K562 (cell line): ENCODE measurements around the gene VRK1. TPM values are rescaled to one million over a fixed set of nuclear protein-coding genes. Genes with fewer than 3 reads are reported as not detected.

Experiments
- ATAC-seq: fragments of 200-7000 bp; cut with Tn5 transposase; 3 replicates; pipeline ENCODE4 v1.9.1; 2020; ENCODE audit warnings: moderate library complexity
- BruUV-seq: library from RNA; stranded (reverse); fragments of 400-500 nt; replicated peaks from 2 replicates; lab custom pipeline; 2021; lab: Mats Ljungman, UMichigan
- CTCF ChIA-PET: fragments of 300-600 bp; formaldehyde crosslinking; extraction: SDS; loops from one replicate; lab custom pipeline; 2021; ENCODE audit warnings: low intra/inter-chr PET ratio; lab: Yijun Ruan, JAX
- POLR2A ChIA-PET: fragments of 300-600, 350-650 bp; sonication (Branson Sonifier 250); formaldehyde crosslinking; extraction: SDS; loops from one replicate; lab custom pipeline; 2021; ENCODE audit warnings: antibody characterized with exemption, inconsistent platforms; lab: Yijun Ruan, JAX
- DNase-seq, 4 experiments: peaks; one replicate each; pipeline versions ENCODE4 v3.0.0 to v3.0.0-alpha.2; 2011 to 2018; ENCODE audit warnings: low spot score in 3 of 4, mixed read lengths in 3 of 4; ENCODE audit errors: extremely low read depth in 1 of 4
- FAIRE-seq: peaks from 2 replicates; lab custom pipeline; 2011; peaks lifted over from hg19 to GRCh38; lab: Jason Lieb, UNC
- H2AFZ ChIP-seq: 2 replicates; pipeline ENCODE4 v1.6.0; 2011; ENCODE audit warnings: low read depth, low read length, control low read depth, inconsistent platforms
- H3K27ac ChIP-seq: fragments of 200-600 bp; 3 replicates; pipeline ENCODE4 v1.8.0; 2011; ENCODE audit warnings: low read depth, mild to moderate bottlenecking, control low read depth, inconsistent platforms, low read length, moderate library complexity, mixed read lengths; ENCODE audit errors: extremely low read depth
- H3K27me3 ChIP-seq, 2 experiments: fragments of 300-600 bp in 1 of 2; 2 replicates in 1 of 2; 3 replicates in 1 of 2; pipeline versions ENCODE4 v1.6.0 to v1.8.0; 2011; ENCODE audit warnings: inconsistent platforms in 2 of 2, low read length in 2 of 2, mild to moderate bottlenecking in 1 of 2, mixed read lengths in 1 of 2, moderate library complexity in 1 of 2; ENCODE audit not compliant: control insufficient read depth in 2 of 2, insufficient read depth in 2 of 2
- H3K36me3 ChIP-seq: fragments of 300-600 bp; 3 replicates; pipeline ENCODE4 v1.8.0; 2011; ENCODE audit warnings: mild to moderate bottlenecking, low read length, inconsistent platforms; ENCODE audit not compliant: control insufficient read depth, insufficient read depth
- H3K4me1 ChIP-seq, 2 experiments: fragments of 200-600 bp in 1 of 2; replicated peaks in 1 of 2; 2 replicates in 1 of 2; 3 replicates in 1 of 2; pipeline versions ENCODE4 v1.5.1 to v1.8.0; 2011; ENCODE audit warnings: inconsistent platforms in 2 of 2, low read length in 2 of 2, mild to moderate bottlenecking in 1 of 2, mixed read lengths in 1 of 2, moderate library complexity in 1 of 2; ENCODE audit not compliant: control insufficient read depth in 2 of 2, insufficient read depth in 2 of 2
- H3K4me2 ChIP-seq: 2 replicates; pipeline ENCODE4 v1.6.1; 2011; ENCODE audit warnings: low read length, control low read depth, inconsistent platforms, mixed read lengths; ENCODE audit not compliant: insufficient read depth
- H3K4me3 ChIP-seq: fragments of 200-600 bp; sonication (generic), shearing (Covaris generic); 2 replicates; pipeline ENCODE4 v1.5.1; 2016; ENCODE audit warnings: control low read depth, inconsistent platforms
- H3K79me2 ChIP-seq: fragments of 200-600 bp; 3 replicates; pipeline ENCODE4 v1.8.0; 2011; ENCODE audit warnings: low read length, inconsistent platforms; ENCODE audit not compliant: control insufficient read depth, insufficient read depth
- H3K9ac ChIP-seq, 2 experiments: 2 replicates each; pipeline versions ENCODE4 v1.6.0 to v1.6.1; 2011; ENCODE audit warnings: low read depth in 2 of 2, low read length in 2 of 2, control low read depth in 1 of 2, inconsistent platforms in 1 of 2, mild to moderate bottlenecking in 1 of 2, mixed read lengths in 1 of 2; ENCODE audit not compliant: insufficient read depth in 1 of 2
- H3K9me1 ChIP-seq: one replicate; pipeline ENCODE4 v1.6.0; 2011; ENCODE audit warnings: inconsistent platforms, mild to moderate bottlenecking, low read length, moderate library complexity; ENCODE audit not compliant: control insufficient read depth, insufficient read depth
- H3K9me3 ChIP-seq: replicated peaks from 2 replicates; pipeline ENCODE4 v1.5.1; 2011; ENCODE audit warnings: low read depth, low read length, inconsistent platforms; ENCODE audit not compliant: control insufficient read depth, insufficient read depth
- H4K20me1 ChIP-seq: replicated peaks from 2 replicates; pipeline ENCODE4 v1.6.1; 2011; ENCODE audit warnings: low read length, inconsistent platforms, mixed read lengths; ENCODE audit not compliant: control insufficient read depth, insufficient read depth
- ETS1 ChIP-seq: conservative IDR thresholded peaks from 2 replicates; pipeline ENCODE4 v1.6.1; 2011; ENCODE audit warnings: low read depth, mild to moderate bottlenecking, low read length; ENCODE audit not compliant: control insufficient read depth
- ETV1 ChIP-seq: fragments of 450-650 bp; conservative IDR thresholded peaks from 2 replicates; pipeline ENCODE4 v1.6.1; 2016; ENCODE audit warnings: missing genetic modification characterization, control low read depth, low read depth, missing compliant biosample characterization
- NR2C2 ChIP-seq, 2 experiments: fragments of 200-800 bp in 1 of 2; sonication (Bioruptor generic) in 1 of 2; sonication (generic) in 1 of 2; formaldehyde crosslinking in 1 of 2; IDR thresholded peaks; 2 replicates each; pipeline versions ENCODE4 v1.6.1 to v1.8.0; 2016 to 2022; ENCODE audit warnings: mild to moderate bottlenecking in 1 of 2, missing compliant biosample characterization in 1 of 2, missing genetic modification characterization in 1 of 2, missing genetic modification reagents in 1 of 2
- TOE1 ChIP-seq, 2 experiments: fragments of 450-650 bp in 1 of 2; sonication (generic) in 1 of 2; formaldehyde crosslinking in 1 of 2; IDR thresholded peaks; 2 replicates each; pipeline versions ENCODE4 v1.7.1 to v1.8.0; 2016 to 2022; ENCODE audit warnings: borderline replicate concordance in 2 of 2, mild to moderate bottlenecking in 2 of 2, antibody characterized with exemption in 1 of 2, inconsistent platforms in 1 of 2, low read depth in 1 of 2, missing genetic modification reagents in 1 of 2, moderate library complexity in 1 of 2
- ZC3H8 ChIP-seq: fragments of 450-650 bp; IDR thresholded peaks from 2 replicates; pipeline ENCODE4 v1.6.1; 2017
- WGBS: fragments of 100-300 bp; shearing (Covaris generic); methylation state at CpG from one replicate; pipeline ENCODE4 v1.1.6; 2016; ENCODE audit warnings: low coverage, mixed read lengths; ENCODE audit not compliant: insufficient coverage; ENCODE audit errors: missing lambda C conversion rate; 5-methylcytosine and 5-hydroxymethylcytosine counted together
- in situ Hi-C: fragments of 300-500 bp; cut with MboI; formaldehyde crosslinking; loops from 4 replicates; pipeline ENCODE4 v1.15.0; 2018; ENCODE audit warnings: inconsistent platforms, mixed read lengths
- intact Hi-C: fragments of 100-400 bp; cut with micrococcal nuclease; formaldehyde crosslinking; loops from 2 replicates; pipeline ENCODE4 v1.14.2; 2022
- polyA plus RNA-seq, 8 experiments: library from polyadenylated mRNA; depleted of rRNA in 4 of 8; stranded (reverse) in 5 of 8; unstranded in 3 of 8; fragments of >200 nt; fragmentation: Nextera tagmentation in 2 of 8; fragmentation: Illumina TruSeq in 1 of 8; extraction: Ambion mirVana in 2 of 8; extraction: Trizol in 1 of 8; gene quantifications; 2 replicates each; pipeline versions ENCODE4 v1.2.1 to v1.2.3, GENCODE V29; 2011 to 2014; ENCODE audit warnings: inconsistent platforms in 1 of 8, missing spikeins in 1 of 8
- total RNA-seq, 7 experiments: library from RNA; depleted of rRNA in 6 of 7; stranded (reverse); fragments of >200 nt in 6 of 7; fragmentation: Illumina TruSeq in 2 of 7; extraction: Trizol in 2 of 7; gene quantifications; 2 replicates each; pipeline versions ENCODE4 v1.2.1 to v1.2.3, GENCODE V29; 2011 to 2021; ENCODE audit warnings: low replicate concordance in 1 of 7

Gene VRK1
- total and polyA plus RNA-seq, 9 of the 15 experiments (the other 6 are each of a cell fraction or from before 2014, with no cell fraction given): 83.6 to 177 (median 116) TPM

- no peak for FAIRE-seq
- BruUV-seq: no TSS peak
Measured at GRCh38 chr14:96893966-96894622, 96.9 kb downstream of the VRK1 start.

More at GRCh38 chr14:96893966-96894622, 96.9 kb downstream of the VRK1 start:
- H2AFZ ChIP-seq: no peak overlapping the region
- H3K36me3 ChIP-seq: peaks cover 4% of the 10 kb centered on the region; the same call in 1 of the 3 replicates
- no peak for TF ChIP-seq ETS1
- no peak for TF ChIP-seq ETV1
- no peak for TF ChIP-seq ZC3H8
- TF ChIP-seq TOE1 (IDR thresholded peaks at IDR 0.05; ENCODE audit: borderline replicate concordance): no peak
- no peak for TF ChIP-seq TOE1 (CRISPR knock-in tag; IDR thresholded peaks at IDR 0.05; ENCODE audit: borderline replicate concordance, low read depth)
- no peak for TF ChIP-seq NR2C2 (CRISPR knock-in tag; IDR thresholded peaks at IDR 0.05)
- no peak for TF ChIP-seq NR2C2 (tag; IDR thresholded peaks at IDR 0.05)
- intact Hi-C loops (no loop called here), in situ Hi-C loops (no loop called here)
- CTCF ChIA-PET: no interaction called here
- 81% methylated on average over 12 of the region's 12 CpGs for WGBS
- H3K9me1 ChIP-seq: no peaks in the 10 kb centered on the region
- H3K79me2 ChIP-seq: no peaks in the 10 kb centered on the region
- DNase-seq (no peak), ATAC-seq (no peak)
- POLR2A ChIA-PET: interaction anchor here (1.0 to 1.3 kb wide), 3 partner anchors 12 to 23 kb away, joined by 3 to 4 read pairs (median 3); no protein-coding TSS in a partner anchor
- no peak overlapping the region for H3K4me2 ChIP-seq
- no peak overlapping the region for H3K27ac ChIP-seq
- no peak overlapping the region for H3K4me3 ChIP-seq
- H3K9me3 ChIP-seq: no peaks in the 10 kb centered on the region
- H3K9ac ChIP-seq: no peak overlapping the region; a peak in 1 of 4 replicates
- H3K4me1 ChIP-seq: peaks cover 0 to 3% of the 10 kb centered on the region in 2 experiments; a peak in 2 of 5 replicates
- H4K20me1 ChIP-seq: no peaks in the 10 kb centered on the region; the same call in 1 of the 2 replicates
- H3K27me3 ChIP-seq: no peaks in the 10 kb centered on the region
